TTC549 (cell line): Measurements from ENCODE around the gene SCD5.

Experiments used
- FAIRE-seq: peaks from 2 replicates; lab custom pipeline; 2012; peaks lifted over from hg19 to GRCh38; lab: Jason Lieb, UNC

Gene SCD5

DNA sequence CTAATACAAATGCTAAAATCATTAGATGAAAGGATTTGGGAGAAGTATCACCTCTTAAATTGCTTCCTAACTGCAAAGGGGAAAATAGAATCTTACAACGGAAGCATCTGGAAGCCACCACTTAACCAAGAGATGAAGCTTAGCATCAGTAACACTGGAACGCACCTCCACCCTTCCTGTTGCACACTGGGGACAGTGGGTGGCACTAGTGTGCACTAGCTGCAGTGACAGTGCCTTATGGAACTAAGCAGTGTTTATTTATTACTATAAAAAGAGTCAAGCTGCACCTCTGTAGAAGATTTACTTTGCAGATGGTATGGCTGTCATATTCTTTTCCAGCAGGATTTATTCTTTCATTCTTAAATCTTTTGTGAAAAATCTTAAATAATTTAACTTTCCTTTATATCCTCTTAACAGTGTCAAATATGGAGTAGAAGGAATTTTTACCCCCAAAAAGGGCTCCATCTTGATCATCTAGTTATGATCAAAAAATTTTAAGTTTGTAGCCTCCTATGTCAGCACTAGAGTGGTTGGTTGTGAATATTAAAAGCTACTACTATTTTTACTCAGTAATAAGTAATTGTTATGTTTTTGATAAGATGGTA lies 76.7 kb downstream of the SCD5 start:
- FAIRE-seq: no peak

GRCh38 chr4:82718162-82718940 lies 80.2 kb downstream of the SCD5 start:
- no peak for FAIRE-seq

GRCh38 chr4:82715731-82716617 lies 82.6 kb downstream of the SCD5 start:
- FAIRE-seq: no peak

DNA sequence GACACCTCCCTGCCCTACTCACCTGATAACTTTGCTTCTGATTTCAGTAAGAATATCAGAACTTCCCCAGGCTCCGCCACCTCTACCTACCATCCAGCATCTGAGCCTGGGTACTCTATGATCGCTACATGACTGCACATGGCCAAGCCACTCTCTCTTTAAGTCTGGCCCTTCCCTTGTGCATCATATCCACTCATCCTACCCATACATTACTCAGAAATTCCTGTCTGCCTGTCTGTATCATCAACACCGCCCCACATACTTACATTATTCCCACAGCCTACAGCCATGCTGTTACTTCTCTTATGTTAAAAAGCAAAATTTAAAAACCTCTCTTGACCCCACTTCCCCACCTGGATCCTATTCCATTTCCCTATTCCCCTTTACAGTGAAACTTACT lies 84.7 kb downstream of the SCD5 start:
- no peak for FAIRE-seq

DNA sequence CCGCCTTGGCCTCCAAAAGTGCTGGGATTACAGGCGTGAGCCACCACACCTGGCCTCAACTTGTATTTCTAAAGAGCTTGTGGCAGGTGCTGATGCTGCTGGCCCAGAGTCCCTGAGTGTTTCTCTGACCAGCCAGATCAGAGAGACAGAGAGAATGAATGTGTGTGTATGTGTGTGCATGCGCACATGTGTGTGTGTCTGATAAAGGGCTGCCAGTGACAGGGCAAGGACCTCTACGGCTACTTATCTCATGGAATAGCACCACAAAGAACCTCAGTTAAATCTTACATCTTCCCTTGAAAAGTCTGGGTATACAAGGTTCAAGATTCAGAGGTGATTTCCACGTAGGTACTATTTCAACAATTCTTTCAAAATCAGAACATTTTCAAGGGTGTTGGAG lies 86.0 kb downstream of the SCD5 start:
- FAIRE-seq: no peak

DNA sequence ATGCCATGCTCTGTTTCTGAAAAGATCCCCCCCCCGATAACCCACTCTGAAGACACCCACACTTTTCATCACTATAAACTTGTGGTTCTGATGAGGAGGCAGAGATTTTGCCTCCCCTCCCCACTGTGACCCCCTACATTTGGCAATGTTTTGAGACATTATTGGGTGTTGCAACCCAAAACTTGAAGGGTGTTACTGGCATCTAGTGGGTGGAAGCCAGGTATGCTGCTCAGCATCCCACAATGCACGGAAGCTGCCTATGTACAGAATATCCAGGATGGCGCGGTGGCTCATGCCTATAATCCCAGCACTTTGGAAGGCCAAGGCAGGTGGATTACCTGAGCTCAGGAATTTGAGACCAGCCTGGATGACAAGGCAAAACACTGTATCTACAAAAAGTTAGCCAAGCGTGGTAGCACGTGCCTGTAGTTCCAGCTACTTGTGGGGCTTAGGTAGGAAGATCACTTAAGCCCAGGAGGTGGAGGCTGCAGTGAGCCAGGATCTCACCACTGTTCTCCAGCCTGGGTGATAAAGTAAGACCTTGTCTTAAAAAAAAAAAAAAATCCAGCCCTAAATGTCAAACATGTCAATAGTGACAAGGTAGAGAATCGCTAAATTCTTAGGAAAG lies 87.3 kb downstream of the SCD5 start:
- FAIRE-seq: no peak

DNA sequence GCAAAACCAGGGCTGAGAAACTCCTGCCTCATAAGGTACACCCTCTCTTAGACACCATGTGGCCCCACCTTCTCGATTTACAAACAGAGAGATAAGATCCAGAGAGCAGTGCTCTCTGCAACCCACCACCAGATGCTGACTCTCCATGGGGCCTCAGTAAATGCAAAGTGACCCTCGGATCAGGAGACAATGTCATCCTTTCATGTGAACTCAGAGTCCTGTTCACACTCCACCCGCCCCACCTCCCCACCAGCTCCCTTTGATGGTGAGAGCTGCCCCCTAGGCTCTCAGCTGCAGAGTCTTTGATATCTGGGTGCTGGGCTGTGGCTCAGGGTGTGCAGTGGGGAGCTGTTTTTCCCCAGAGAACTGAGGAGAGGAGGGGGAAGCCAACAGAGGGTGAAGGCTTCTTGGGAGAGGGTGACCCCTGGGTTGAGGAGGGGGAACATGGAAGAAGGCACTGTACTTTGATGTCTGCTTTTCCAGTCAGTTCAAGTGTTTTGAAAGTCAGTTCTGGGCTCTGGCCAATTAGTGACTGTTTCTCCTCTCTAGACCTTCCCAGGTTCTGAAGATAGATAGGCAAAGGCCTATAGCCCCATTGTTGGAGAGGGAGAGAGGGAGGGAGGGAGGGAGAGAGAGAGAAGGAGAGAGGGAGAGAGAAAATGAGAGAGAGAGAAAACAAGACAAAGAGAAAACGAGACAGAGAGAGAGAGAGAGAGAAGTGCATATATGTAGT lies 88.2 kb downstream of the SCD5 start:
- FAIRE-seq: no peak

DNA sequence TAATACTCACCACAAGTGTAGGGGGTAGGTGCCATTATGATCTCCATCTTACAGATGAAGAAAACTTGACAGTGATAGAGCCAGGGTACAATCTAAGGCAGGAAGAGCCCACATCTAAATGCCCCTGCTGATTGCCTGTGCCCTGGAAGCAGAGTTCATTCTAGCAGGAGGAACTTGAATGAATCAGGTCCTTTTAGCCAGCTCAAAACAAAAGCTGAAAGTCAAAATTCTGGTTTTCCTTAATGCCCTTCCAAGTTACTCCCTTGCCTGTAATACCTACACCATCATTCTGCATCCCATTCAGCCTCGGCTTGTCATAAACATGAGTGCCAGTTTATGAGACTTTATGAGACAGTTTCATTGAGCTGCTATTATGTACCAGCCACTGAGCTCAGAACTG lies 89.6 kb downstream of the SCD5 start:
- no peak for FAIRE-seq

- no peak for FAIRE-seq
Observed at GRCh38 chr4:82706349-82707000, 92.1 kb downstream of the SCD5 start.

- FAIRE-seq: no peak
Observed at GRCh38 chr4:82705928-82706300, 92.7 kb downstream of the SCD5 start.

GRCh38 chr4:82705169-82705927 lies 93.2 kb downstream of the SCD5 start:
- no peak for FAIRE-seq

DNA sequence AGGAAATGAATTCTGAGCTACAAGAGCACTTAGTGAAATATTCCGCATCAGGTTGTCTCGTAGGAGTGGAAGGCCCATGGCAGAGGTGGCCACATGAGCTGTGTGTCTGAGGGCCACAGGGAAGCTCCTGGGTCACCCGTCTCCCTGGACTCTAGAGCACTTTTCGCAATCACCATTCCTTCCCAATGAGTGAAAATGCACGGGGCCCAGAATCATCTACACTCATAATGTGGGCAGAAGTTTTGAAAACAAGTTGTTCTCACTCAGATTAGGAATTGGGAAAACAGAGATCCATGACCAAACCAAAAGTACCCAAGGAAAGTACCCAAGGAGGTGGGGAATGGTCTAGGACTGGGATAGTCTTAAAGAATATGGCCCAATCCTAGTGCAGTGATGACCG lies 94.4 kb downstream of the SCD5 start:
- no peak for FAIRE-seq

DNA sequence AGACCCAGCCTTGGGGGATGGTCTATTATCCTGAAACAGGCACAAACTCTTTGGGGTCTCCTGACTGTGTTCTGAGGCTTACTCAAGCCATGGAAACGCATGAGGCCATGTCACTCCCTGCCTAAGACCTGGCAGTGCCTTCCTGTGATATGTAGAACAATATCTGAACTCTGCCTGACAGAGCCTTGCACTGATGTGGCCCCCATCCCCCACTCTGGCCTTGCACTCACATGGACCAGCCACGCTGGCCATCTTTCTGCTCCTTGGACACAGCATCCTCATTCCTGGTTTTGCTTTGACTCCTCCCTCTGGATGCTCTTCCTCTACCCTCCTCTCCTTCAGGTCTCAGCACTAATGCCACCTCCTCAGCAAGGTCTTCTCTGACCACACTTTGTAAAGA lies 100.2 kb downstream of the SCD5 start:
- FAIRE-seq: no peak

DNA sequence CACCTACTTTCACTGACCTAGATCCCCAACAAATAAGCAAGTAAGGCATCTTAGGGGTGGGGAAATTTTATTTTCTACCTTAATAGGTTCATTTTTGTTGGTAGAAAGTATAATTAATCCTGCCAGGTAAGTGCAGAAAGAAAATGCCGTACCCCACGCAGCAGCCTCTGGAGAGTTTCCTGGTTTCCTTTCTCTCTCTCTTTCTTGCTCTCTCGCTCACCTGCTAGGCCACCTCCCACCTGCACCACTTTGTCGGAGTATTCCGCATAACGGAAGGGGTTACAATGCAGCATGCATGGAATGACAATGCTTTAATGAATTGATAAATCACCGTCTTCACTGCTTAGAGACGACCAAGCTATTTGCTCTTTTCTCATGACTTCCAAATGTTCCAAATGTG lies 101.0 kb downstream of the SCD5 start:
- no peak for FAIRE-seq

DNA sequence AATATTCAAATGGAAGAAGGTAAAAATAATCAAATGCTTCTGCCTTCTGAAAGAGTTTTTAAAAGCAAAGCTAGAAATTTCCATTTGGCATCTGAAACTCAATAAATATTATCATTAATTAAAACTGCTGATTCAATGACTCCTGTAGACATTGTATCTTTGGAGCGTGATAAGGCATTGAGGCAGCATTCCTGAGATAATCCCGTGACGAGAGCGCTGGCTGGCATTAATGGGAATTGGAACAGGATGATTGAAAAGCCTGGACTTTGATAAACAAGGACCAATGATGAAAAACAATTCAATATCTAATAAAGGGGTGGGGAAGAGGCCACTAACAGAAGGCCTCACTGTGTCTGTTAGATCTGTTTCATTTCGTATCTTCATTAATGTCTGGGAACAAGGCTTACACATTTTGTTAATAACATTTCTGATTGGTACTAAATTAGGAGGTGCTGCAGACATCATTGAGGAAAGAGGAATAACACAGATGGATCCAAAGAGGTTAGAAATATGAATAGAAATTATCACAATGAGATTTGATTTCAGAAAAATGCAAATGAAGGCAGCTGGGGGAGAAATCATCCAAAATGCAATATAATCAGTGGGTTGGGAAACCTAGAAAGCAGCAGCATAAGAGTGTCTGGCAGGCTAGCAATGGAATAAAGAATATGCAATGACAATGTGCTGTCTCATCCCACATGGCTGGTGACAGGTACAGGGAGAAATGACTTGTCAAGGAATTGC lies 102.3 kb downstream of the SCD5 start:
- no peak for FAIRE-seq

GRCh38 chr4:82694892-82695291 lies 103.7 kb downstream of the SCD5 start:
- FAIRE-seq: no peak

- no peak for FAIRE-seq
Observed at GRCh38 chr4:82694046-82694445, 104.5 kb downstream of the SCD5 start.

DNA sequence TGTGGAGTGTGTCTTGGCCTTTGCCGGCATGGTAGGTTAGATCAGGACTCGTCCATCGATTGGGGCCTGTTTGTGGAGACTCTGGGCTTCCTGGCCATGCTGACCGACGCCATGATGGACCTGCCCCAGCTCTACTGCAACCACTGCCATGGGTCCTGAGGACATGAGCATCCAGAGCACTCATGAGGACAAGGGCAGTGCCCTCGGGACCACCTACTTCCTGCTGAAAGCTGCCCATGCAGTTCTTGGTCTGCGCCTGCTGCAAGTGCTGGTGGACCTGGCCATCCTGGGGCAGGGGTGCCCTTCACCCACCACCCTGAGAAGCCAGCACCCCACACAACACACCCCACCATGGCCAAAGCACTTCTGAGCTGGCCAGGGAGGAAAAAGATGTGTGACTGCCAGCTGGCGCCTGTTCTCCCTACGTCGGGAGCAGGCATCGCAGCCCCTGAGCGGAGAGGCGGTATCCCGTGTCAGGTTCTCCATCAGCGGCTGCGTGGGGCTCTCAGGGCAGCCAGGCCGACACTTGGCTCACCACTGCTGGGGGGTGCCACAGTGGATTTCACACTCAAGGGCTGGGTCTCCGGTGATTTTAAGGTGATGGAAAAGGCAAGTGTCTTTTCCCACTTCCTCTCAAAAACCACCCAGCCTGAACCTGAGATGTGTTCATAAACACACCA lies 106.4 kb downstream of the SCD5 start:
- no peak for FAIRE-seq

DNA sequence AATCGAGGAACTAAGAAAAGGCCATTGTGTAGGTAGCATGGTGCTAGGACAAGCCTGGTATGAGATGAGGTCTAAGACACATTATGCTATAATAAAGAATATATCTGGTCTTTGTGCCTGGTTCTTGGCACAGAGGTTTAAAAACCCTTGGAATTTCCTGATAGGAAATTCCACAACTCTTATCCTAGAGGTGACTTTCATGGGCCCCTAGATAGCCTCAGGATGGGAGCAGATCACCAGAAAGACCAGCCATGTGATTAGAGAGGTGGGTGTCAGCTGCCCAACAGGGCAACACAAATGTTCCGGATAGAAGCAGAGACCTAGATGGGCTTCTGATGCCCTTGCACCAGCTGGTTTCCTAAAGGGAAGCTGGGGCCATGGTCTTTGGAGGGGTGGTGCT lies 107.2 kb downstream of the SCD5 start:
- no peak for FAIRE-seq
